GM18870 (cell line): ENCODE measurements around the gene PAQR6.

Experiments
- ATAC-seq: cut with Tn5 transposase; IDR thresholded peaks from one replicate; pipeline ENCODE4 v1.9.1; 2021; ENCODE audit warnings: moderate library complexity; ENCODE audit not compliant: unreplicated experiment

The PAQR6 gene

GRCh38 chr1:156263288-156263655 lies 15.4 kb upstream of the PAQR6 start:
- no peak for ATAC-seq

- no peak for ATAC-seq
Measured at GRCh38 chr1:156262461-156263287, 14.8 kb upstream of the PAQR6 start.

- ATAC-seq: no peak
Measured at GRCh38 chr1:156260896-156261295, 13.0 kb upstream of the PAQR6 start.

GRCh38 chr1:156259805-156260204 lies 11.9 kb upstream of the PAQR6 start:
- no peak for ATAC-seq

- ATAC-seq: no peak
Measured at GRCh38 chr1:156258859-156259258, 11.0 kb upstream of the PAQR6 start.

GRCh38 chr1:156257711-156258110 lies 9.9 kb upstream of the PAQR6 start:
- ATAC-seq: no peak

DNA sequence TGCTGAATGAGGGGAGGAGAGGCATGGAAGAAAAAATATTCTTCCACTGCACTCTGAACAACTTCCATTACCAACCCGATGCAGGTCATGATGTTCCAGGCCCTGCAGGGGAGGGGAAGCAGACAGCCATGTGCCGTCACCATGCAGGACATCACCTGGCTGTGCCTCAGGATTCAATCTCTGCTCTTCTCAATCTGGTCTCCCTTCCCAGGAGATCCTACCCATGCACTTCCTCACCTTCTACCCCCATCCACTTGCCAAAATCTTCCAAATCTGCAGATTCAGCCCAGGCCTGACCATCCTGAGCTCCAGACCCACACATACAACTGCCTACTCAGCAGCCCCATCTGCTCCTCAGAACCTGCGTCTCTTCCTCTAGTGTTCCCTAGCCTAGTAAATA lies 5.8 kb upstream of the PAQR6 start:
- ATAC-seq: no peak

- ATAC-seq: no peak
Measured at GRCh38 chr1:156251527-156251926, 3.7 kb upstream of the PAQR6 start.

- ATAC-seq: no peak
Measured at GRCh38 chr1:156249593-156249992, 1.7 kb upstream of the PAQR6 start.

DNA sequence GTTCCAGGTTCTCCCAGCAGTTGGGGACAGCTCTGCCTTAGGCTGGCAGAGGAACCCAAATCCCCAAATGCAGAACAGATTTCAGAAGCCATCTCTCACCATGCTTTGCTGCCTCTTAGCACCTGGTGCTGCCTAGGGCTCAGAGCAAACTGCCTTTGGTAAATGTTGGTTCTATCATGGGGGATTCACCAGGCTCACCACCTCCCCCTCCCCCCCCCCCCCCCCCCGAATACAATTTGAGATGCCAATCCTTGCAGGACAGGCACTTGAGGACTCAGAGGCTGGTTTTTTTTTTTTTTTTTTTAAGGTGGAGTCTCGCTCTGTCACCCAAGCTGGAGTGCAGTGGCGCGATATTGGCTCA lies 447 bp upstream of the PAQR6 start:
- no peak for ATAC-seq

DNA sequence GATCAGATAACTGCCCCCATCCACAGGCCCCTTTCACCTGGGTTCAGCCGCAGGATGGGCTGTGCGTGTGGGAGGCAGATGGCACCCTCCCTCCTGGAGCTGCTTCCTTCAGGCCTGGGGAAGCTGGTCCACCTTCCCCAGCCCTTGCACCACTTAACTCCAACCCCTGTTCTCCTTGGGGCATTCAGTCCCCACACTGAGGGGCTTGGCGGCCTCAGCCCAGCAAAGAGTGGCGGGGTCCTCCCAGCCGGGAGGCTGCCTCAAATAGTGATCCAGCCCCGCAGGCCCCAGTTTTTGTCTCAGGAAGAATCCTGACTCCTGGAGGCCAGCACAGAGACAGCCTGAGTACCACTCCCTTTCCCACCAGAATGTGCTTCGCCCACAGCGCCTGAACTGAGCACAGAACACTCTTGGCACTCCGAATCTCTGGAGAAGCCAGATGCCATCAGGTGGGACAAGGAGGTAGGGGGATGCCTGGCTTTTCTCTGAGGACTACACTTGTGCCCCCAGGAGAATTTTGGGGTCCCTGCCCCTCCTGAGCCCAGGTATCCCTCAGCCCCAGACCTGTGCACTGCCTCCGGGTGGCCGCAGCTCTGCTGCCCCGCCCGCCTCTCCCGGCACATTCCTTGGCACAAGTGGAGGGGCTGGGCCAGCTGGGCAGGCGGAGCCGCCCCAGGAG lies 936 bp downstream of the PAQR6 start:
- no peak for ATAC-seq

GRCh38 chr1:156246241-156246780 lies 1.5 kb downstream of the PAQR6 start:
- ATAC-seq: no peak

DNA sequence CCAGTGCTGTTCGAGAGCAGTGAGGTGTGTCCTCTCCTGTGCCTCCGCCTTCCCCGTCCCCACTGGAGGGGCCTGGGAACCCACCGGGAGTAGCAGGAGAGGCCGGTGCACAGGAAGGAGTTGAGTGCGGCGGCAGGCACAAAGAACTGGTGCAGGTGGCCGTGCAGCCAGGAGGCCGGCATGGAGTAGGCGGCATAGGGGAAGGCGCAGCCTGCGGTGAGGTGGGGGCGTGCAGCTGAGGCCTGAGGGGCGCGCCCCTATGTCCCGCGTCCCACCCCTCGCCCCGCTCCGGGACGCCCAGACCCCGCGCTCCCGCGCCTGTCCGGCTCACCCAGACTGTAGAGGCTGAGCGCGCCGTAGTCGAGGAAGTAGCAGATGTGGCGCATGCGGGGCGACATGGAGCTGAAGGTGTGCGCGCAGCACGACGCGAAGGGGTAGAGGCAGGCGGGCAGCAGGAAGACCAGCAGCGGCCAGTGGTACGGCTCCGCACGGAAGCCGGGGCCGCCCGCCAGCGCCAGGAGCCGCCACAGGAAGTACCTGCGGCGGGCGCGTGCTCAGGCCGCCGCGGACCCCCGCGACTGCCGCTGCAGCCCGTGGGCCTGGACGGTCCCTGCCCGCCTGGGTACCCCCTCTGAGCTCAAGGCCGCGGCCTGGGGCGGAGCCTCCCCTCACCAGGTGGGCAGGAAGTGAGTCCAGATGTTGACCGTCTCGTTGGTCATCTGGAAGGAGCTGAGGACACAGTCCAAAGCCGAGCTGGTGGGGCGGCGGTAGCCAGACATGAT lies 2.2 kb downstream of the PAQR6 start:
- ATAC-seq: no peak

GRCh38 chr1:156244712-156245111 lies 3.1 kb downstream of the PAQR6 start:
- ATAC-seq: no peak

- ATAC-seq: no peak
Measured at GRCh38 chr1:156244126-156244525, 3.7 kb downstream of the PAQR6 start.

DNA sequence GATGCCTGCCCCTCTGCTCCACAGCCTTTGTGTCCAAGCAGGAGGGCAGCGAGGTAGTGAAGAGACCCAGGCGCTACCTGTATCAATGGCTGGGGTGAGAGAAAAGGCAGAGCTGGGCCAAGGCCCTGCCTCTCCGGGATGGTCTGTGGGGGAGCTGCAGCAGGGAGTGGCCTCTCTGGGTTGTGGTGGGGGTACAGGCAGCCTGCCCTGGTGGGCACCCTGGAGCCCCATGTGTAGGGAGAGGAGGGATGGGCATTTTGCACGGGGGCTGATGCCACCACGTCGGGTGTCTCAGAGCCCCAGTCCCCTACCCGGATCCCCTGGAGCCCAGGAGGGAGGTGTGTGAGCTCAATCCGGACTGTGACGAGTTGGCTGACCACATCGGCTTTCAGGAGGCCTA lies 5.1 kb downstream of the PAQR6 start:
- ATAC-seq: no peak

GRCh38 chr1:156241926-156242325 lies 5.9 kb downstream of the PAQR6 start, which contains the start of gene BGLAP:
BGLAP (plus strand) TSS chr1:156242184; CDS start chr1:156242232, 48 bp downstream.
- ATAC-seq: no peak

DNA sequence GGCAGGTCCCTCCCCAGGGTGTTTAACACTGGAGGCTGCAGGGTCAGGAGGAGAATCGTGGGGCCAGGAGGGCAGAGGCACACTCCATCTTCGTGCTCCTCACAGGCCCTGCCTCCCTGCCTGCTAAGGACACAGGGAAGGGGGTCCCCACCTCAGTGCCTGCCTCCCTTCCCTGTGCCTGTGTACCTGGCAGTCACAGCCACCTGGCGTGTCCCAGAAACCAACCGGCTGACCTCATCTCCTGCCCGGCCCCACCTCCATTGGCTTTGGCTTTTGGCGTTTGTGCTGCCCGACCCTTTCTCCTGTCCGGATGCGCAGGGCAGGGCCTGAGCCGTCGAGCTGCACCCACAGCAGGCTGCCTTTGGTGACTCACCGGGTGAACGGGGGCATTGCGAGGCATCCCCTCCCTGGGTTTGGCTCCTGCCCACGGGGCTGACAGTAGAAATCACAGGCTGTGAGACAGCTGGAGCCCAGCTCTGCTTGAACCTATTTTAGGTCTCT lies 6.5 kb downstream of the PAQR6 start:
- no peak for ATAC-seq

DNA sequence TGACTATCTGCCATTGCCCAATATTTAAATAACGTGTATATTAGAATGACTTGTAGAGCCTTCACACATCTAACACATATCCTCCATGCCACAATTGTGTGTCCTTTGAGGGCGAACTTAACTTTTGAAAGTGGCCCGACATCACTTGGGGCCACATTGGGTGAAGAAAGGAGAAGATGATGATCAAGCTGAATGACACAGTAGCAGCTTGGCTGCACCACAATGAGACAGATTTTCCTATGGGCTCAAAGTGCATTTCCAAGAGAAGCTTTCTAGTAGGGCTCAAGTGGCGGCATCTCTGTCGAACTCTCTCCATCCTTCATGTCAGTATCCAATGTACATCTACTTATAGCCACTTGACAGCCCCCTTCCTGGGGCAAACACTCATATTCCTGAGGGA lies 9.6 kb downstream of the PAQR6 start:
- ATAC-seq: no peak

DNA sequence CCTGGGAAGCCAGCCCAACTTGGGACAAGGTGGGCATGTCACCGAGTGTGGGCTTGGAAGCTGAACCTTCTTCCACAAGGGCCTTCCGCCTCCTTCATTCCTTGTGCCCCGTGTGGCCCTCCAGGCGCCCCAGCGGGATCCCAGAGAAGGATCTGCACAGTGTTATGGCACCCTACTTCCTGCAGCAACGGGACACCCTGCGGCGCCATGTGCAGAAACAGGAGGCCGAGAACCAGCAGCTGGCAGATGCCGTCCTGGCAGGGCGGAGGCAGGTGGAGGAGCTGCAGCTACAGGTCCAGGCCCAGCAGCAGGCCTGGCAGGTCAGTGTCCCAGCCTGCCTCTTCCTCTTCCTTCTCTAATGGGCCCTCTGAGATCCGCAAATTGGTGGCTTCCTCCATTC lies 11.7 kb downstream of the PAQR6 start:
- no peak for ATAC-seq

DNA sequence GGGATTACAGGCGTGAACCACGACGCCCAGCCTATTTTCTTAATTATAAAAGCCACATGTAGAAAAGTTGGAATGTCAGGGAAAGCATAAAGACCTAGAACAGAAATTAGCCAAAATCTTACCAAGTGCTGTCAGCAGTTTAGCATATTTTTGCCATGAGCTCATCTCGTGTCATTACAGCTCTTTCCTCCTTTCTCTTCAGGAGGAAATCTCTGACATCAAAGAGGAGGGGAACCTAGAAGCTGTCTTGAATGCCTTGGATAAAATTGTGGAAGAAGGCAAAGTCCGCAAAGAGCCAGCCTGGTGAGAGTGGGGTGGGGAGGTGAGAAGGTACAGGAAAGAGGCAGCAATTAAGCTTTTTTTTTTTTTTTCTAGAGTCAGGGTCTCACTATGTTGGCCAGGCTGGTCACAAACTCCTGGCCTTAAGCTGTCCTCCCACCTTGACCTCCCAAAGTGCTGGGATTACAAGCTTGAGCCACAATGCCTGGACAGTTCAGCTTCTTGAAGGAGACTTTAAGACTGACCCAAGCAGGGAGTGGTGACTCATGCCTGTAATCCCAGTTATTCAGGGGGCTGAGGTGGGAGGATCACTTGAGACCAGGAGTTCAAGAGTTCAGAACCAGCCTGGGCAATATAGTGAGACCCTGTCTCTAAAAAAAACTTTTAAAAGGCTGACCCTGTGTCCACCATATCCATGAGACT lies 14.3 kb downstream of the PAQR6 start:
- ATAC-seq: no peak
